Endothelial cell of umbilical vein (primary cell): ENCODE results near the gene PSMC3.

Experiments used
- CTCF ChIP-seq, 2 donors: IDR thresholded peaks; 1 replicate in 1 of 2; 2 replicates in 1 of 2; pipeline ENCODE4 v1.5.1; 2011; ENCODE audit warnings: low read length in 2 of 2, mild to moderate bottlenecking in 2 of 2, moderate library complexity in 2 of 2, control low read depth in 1 of 2, inconsistent platforms in 1 of 2, low read depth in 1 of 2; ENCODE audit not compliant: insufficient read depth in 1 of 2; ENCODE audit errors: extremely low read depth in 1 of 2
- EZH2 ChIP-seq: IDR thresholded peaks from 2 replicates; pipeline ENCODE4 v1.6.1; 2012; ENCODE audit warnings: borderline replicate concordance, low read depth, mild to moderate bottlenecking, moderate library complexity, low read length, inconsistent platforms; ENCODE audit not compliant: severe bottlenecking
- GATA2 ChIP-seq: IDR thresholded peaks from 2 replicates; pipeline ENCODE4 v1.7.0; 2011; ENCODE audit warnings: low read depth, mild to moderate bottlenecking, moderate library complexity, mixed read lengths, low read length; ENCODE audit not compliant: insufficient read length, insufficient read depth
- JUN ChIP-seq: IDR thresholded peaks from 2 replicates; pipeline ENCODE4 v1.6.1; 2011; ENCODE audit warnings: borderline replicate concordance, low read depth; ENCODE audit not compliant: insufficient read length, insufficient read depth
- MYC ChIP-seq: IDR thresholded peaks from one replicate; pipeline ENCODE4 v1.6.1; 2011; ENCODE audit warnings: mild to moderate bottlenecking, low read depth, low read length
- POLR2AphosphoS5 ChIP-seq: IDR thresholded peaks from 2 replicates; pipeline ENCODE4 v1.6.1; 2012; ENCODE audit warnings: low read depth, mild to moderate bottlenecking, control low read depth, low read length, moderate library complexity; ENCODE audit not compliant: insufficient read depth

- TF ChIP-seq CTCF (IDR thresholded peaks at IDR 0.05; ENCODE audit: extremely low read depth in 1 of 2, insufficient read depth in 1 of 2, low read depth in 1 of 2, low read length in 2 of 2), result no peak
- no peak for TF ChIP-seq EZH2
- TF ChIP-seq MYC, result no peak
- no peak for TF ChIP-seq GATA2
- TF ChIP-seq JUN, result no peak
- TF ChIP-seq POLR2AphosphoS5, result no peak
Measured at GRCh38 chr11:47438721-47439120, 12.5 kb upstream of the PSMC3 start.
